Measurements from ENCODE around the gene ENC1. TPM values are rescaled to one million over a fixed set of nuclear protein-coding genes. Genes with fewer than 3 reads are reported as not detected.

Gene ENC1
- total RNA-seq, 1 experiment from 2014 or later, result 30.0 TPM

DNA sequence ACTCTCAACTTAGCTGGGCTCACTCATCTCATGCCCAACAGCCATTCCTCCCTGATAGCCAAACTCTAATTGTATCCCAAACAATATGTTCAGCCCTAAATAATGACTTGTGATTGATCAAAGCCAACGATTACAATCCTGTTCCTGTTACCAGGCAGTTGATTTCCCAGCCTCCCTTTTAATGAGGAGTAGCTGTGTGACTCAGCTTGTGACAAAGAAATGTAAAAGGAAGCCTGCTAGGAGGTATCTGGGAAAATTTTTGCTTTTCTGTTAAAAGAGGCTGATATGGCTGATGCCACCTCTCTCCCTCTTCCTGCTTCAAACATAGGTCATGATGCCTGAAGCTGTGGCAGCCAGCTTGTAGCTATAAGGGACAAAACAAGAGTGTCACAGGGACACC lies 19.6 kb upstream of the ENC1 start:
- H3K9me2 ChIP-seq (ENCODE audit: insufficient read depth), result no peaks in the 10 kb centered on the region
- intact Hi-C loops (cut with micrococcal nuclease), result no loop called here
- no peaks in the 10 kb centered on the region; a peak in 1 of 4 replicates for H3K9me3 ChIP-seq (ENCODE audit: control insufficient read depth in 1 of 2, insufficient read depth in 1 of 2, low read depth in 1 of 2, low read length in 2 of 2)
- no peaks in the 10 kb centered on the region for H4K20me1 ChIP-seq (ENCODE audit: insufficient read depth)
- H3K79me2 ChIP-seq (ENCODE audit: insufficient read depth, low read length), result no peaks in the 10 kb centered on the region
- RAD21 ChIA-PET (ENCODE audit: low non-redundant PET in 1 of 2, low total read pairs in 2 of 2, uncharacterized antibody in 2 of 2, unreplicated experiment in 2 of 2), result no interaction called here
- no peak overlapping the region for H3K4me2 ChIP-seq (ENCODE audit: low read length)
- H2AFZ ChIP-seq (ENCODE audit: low read depth, low read length, poor library complexity, severe bottlenecking), result no peak overlapping the region
- H3K27me3 ChIP-seq (ENCODE audit: insufficient read depth, low read length), result no peaks in the 10 kb centered on the region
- ATAC-seq (no peak), DNase-seq (ENCODE audit: low read depth, low spot score) (no peak)
- H3K4me3 ChIP-seq (replicated peaks in 1 of 2; ENCODE audit: low read depth in 1 of 2, low read length in 2 of 2), result no peak overlapping the region
- CTCF ChIA-PET, result interaction anchor here (1.5 kb wide), 1 partner anchor 18 kb away, joined by 3 read pairs; no protein-coding TSS in a partner anchor
- H3K27ac ChIP-seq (ENCODE audit: low read depth, low read length), result no peak overlapping the region
- no peaks in the 10 kb centered on the region for H3K36me3 ChIP-seq (ENCODE audit: control insufficient read depth in 1 of 2, insufficient read depth in 2 of 2, low read length in 2 of 2)
- no peak overlapping the region for H3K9ac ChIP-seq (ENCODE audit: low read length)
- POLR2A ChIA-PET, result no interaction called here
- no peaks in the 10 kb centered on the region; a peak in 1 of 4 replicates for H3K4me1 ChIP-seq (ENCODE audit: control insufficient read depth in 1 of 2, insufficient read depth in 2 of 2, low read length in 2 of 2)
- BruUV-seq (replicated peaks), result no TSS peak
- TF ChIP-seq, protein P1, sequence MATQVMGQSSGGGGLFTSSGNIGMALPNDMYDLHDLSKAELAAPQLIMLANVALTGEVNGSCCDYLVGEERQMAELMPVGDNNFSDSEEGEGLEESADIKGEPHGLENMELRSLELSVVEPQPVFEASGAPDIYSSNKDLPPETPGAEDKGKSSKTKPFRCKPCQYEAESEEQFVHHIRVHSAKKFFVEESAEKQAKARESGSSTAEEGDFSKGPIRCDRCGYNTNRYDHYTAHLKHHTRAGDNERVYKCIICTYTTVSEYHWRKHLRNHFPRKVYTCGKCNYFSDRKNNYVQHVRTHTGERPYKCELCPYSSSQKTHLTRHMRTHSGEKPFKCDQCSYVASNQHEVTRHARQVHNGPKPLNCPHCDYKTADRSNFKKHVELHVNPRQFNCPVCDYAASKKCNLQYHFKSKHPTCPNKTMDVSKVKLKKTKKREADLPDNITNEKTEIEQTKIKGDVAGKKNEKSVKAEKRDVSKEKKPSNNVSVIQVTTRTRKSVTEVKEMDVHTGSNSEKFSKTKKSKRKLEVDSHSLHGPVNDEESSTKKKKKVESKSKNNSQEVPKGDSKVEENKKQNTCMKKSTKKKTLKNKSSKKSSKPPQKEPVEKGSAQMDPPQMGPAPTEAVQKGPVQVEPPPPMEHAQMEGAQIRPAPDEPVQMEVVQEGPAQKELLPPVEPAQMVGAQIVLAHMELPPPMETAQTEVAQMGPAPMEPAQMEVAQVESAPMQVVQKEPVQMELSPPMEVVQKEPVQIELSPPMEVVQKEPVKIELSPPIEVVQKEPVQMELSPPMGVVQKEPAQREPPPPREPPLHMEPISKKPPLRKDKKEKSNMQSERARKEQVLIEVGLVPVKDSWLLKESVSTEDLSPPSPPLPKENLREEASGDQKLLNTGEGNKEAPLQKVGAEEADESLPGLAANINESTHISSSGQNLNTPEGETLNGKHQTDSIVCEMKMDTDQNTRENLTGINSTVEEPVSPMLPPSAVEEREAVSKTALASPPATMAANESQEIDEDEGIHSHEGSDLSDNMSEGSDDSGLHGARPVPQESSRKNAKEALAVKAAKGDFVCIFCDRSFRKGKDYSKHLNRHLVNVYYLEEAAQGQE (IDR thresholded peaks at IDR 0.05; ENCODE audit: low read depth), result no peak
- TF ChIP-seq FOSL1 (IDR thresholded peaks at IDR 0.05; ENCODE audit: low read depth), result no peak

GRCh38 chr5:74659172-74659571 lies 18.6 kb upstream of the ENC1 start:
- intact Hi-C loops (cut with micrococcal nuclease), result no loop called here

More at GRCh38 chr5:74659172-74659571, 18.6 kb upstream of the ENC1 start:
- H3K36me3 ChIP-seq (ENCODE audit: control insufficient read depth in 1 of 2, insufficient read depth in 2 of 2, low read length in 2 of 2), result no peaks in the 10 kb centered on the region
- no peaks in the 10 kb centered on the region; a peak in 1 of 4 replicates for H3K4me1 ChIP-seq (ENCODE audit: control insufficient read depth in 1 of 2, insufficient read depth in 2 of 2, low read length in 2 of 2)
- TF ChIP-seq CBX3 (IDR thresholded peaks at IDR 0.05; ENCODE audit: low read depth), result no peak
- no peak for TF ChIP-seq YY1 (IDR thresholded peaks at IDR 0.05; ENCODE audit: extremely low read depth, insufficient replicate concordance, low read depth, low read length)
- TF ChIP-seq ELF1 (IDR thresholded peaks at IDR 0.05; ENCODE audit: borderline replicate concordance, low read depth), result no peak
- no peak for TF ChIP-seq ZFX (IDR thresholded peaks at IDR 0.05)
- TF ChIP-seq SRF (IDR thresholded peaks at IDR 0.05; ENCODE audit: low read depth), result no peak
- TF ChIP-seq EZH2 (IDR thresholded peaks at IDR 0.05), result no peak
- no peak for TF ChIP-seq RAD21 (IDR thresholded peaks at IDR 0.05; ENCODE audit: low read depth)
- DNase-seq (ENCODE audit: low read depth, low spot score), result no peak
- ChIA-PET POLR2A (no interaction called here), RAD21 (ENCODE audit: low non-redundant PET in 1 of 2, low total read pairs in 2 of 2, uncharacterized antibody in 2 of 2, unreplicated experiment in 2 of 2) (no interaction called here), CTCF (no interaction called here)
- H3K79me2 ChIP-seq (ENCODE audit: insufficient read depth, low read length), result no peaks in the 10 kb centered on the region
- H2AFZ ChIP-seq (ENCODE audit: low read depth, low read length, poor library complexity, severe bottlenecking), result no peak overlapping the region
- H3K4me2 ChIP-seq (ENCODE audit: low read length), result no peak overlapping the region
- no peaks in the 10 kb centered on the region for H4K20me1 ChIP-seq (ENCODE audit: insufficient read depth)
- no peak for ATAC-seq
- H3K4me3 ChIP-seq (replicated peaks in 1 of 2; ENCODE audit: low read depth in 1 of 2, low read length in 2 of 2), result no peak overlapping the region
- BruUV-seq (replicated peaks), result no TSS peak
- no peaks in the 10 kb centered on the region; a peak in 1 of 4 replicates for H3K9me3 ChIP-seq (ENCODE audit: control insufficient read depth in 1 of 2, insufficient read depth in 1 of 2, low read depth in 1 of 2, low read length in 2 of 2)
- H3K9ac ChIP-seq (ENCODE audit: low read length), result no peak overlapping the region
- no peak overlapping the region for H3K27ac ChIP-seq (ENCODE audit: low read depth, low read length)
- no peaks in the 10 kb centered on the region for H3K9me2 ChIP-seq (ENCODE audit: insufficient read depth)
- H3K27me3 ChIP-seq (ENCODE audit: insufficient read depth, low read length), result no peaks in the 10 kb centered on the region

Measured in HCT116 (cell line).